ENCODE measurements around the gene C8G.

The C8G gene

DNA sequence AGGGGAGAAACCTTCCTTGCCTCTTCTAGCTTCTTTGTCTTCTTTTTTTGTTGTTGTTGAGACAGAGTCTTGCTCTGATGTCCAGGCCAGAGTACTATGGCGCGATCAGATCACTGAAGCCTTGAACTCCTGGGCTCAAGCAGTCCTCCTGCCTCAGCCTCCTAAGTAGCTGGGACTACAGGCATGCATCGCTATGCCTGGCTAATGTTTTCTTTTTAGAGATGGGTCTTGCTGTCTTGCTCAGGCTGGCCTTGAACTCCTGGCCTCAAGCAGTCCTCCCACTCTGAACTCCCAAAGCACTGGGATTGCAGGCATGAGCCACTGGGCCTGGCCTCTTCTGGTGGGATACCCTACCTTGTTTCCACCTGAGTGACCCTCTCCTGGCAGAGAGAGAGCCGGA, 43.8 kb downstream of the C8G start:
- DNase-seq, result no peak

DNA sequence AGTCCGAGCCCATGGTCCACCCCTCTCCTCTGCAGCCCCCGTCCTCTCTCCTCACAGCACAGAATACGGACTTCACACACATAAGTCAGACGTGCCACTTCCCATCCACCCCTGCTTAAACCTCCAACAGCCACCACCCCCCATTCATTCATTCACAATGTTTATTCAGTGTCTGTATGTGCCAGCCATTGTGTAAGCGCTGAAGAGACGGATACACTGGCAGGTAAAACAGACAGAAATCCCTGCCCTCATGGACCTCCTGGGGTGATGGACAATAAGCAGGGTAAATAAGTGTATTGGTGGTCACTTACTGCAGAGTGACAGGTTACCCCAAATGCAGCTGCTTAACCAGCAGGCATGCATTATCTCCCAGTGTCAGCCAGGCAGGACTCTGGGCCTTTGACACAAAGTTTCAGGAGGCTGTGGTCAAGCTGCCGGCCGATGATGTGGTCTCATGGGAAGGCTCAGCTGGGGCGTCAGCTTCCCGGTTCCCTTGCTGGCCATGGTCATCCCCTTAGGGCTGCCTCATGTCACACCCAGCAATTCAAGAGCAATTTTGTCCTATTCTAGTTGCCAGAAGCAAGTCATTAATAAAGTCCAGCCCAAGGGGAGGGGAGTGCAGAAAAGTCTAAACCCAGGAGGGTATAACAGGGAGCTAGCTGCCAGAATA, 45.3 kb downstream of the C8G start:
- DNase-seq, result peak; percentile 93

DNA sequence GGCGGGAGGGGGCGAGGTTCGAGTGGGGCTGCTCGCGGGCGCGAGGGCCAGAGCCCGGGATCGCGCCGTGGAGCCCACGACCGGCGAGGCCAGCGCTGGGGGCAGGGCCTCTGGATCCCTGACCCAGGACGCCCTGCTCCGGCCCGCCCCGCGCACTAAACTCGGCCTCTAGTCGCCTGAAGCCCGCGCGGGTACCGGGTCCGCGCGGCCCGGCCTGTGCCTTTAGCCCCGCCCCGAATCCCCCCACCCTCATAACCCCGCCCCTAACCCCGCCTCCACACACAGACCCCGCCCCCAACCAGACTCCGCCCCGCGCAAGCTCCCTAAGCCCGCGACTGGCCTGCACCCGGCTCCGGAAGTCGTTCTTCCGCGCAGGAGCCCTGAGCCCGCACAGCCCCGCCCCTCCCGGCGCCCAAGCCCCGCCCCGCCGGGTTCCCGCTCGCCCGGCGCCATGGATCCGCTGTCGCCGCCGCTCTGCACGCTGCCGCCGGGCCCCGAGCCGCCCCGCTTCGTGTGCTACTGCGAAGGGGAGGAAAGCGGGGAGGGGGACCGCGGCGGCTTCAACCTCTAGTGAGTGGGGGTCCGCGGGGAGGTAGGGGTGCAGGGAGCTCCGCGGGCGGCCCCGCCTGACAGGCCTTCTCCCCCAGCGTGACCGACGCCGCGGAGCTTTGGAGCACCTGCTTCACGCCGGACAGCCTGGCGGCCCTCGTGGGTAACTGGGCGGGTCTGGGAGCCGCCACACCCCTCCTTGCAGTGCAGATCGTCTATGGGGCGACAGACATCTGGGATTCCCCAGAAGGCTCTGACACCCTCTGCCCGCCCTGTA, 47.2 kb downstream of the C8G start, which contains the start of gene PAXX:
Gene PAXX, plus strand, starts transcription at position 430 of the 826 bp plus-strand sequence. Its CDS starts 22 bp downstream, at position 452.
- peak; percentile 94 for DNase-seq

DNA sequence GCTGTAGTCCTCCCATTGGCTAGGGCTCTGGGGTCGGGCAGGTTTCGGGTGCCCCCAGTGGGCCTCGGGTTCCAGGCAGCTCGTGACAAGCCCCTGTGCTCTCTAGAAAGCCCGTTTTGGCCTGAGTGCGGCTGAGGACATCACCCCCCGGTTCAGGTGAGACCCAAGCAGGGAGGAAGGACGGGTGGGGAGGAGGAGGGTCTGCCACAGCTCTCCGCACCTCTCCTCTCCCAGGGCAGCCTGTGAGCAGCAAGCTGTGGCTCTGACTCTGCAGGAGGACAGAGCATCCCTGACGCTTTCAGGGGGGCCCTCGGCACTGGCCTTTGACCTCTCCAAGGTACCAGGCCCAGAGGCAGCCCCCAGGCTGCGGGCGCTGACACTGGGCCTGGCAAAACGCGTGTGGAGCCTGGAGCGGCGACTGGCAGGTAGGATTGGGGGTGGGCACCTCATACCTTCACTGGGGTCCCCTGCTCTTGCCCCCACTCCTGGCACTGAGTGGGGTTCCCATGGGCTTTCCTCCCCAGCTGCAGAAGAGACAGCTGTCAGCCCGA, 47.9 kb downstream of the C8G start:
- no peak for DNase-seq

DNA sequence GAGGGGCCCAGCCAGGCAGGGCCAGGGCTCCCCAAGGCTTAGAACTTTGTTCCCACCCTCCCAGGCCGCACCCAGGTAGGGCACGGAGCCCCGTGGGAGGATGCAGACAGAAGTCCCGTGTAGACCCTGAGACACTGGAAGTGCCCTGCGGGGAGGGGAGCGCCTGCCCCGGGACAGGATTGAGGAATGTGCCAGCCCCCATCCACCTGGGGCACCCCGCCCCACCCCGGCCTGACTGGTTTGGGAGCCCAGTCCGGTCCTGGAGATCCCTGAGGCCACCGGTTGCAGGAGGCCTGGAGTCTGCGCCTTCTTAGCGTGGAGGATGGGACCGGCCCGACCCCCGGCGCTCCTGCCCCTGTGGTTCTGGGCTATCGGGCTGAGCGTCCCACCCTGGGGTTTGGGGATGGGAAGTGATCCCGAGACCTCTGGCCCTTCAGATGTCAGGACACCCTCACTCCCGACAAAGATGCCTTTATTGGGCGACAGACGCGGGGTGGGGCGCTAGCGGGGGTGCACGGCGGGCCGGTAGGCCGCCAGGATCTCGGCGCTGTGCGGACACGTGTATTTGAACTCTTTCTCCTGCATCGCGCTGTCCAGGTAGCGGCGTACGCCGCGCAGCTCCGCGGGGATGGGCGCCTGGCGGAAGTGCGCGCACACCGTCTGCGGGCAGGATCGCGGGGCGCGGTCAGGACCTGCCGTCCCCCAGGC, 49.3 kb downstream of the C8G start:
- DNase-seq, result no peak

DNA sequence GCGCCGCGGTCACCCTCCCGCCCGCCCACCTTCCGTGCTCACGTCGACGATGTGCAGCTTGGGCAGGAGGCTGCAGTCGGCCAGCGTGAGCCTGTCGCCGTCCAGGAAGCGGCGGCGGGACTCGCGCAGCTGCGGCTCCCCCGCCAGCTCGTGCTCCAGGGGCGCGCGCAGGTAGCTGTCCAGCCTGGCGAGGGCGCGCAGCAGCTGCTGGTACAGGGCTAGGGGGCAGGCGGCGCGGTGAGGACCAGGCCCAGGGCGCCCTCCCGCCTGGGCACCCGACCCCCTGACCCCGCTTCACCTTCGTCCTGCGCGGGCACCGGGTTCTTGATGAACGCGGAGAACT, 49.8 kb downstream of the C8G start:
- no peak for DNase-seq

DNA sequence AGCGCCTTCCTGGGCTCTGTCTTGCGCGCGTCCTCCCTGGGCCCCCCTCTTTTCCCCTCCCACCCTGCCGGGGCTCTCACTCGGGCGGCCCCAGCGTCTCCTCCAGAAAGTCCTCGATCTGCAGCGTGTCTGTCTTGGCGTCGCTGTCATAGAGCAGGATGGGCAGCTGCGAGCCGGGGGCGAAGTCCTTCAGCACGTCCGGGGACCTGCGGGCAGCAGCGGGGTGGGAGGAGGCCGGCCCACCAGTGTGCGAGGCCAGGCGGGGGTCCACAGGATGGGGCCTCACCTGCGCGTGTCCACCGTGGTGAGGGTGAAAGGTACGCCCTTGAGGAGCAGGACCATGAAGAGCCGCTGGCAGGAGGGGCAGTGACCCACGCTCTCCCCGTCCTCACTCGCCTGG, 50.3 kb downstream of the C8G start:
- DNase-seq, result no peak

DNA sequence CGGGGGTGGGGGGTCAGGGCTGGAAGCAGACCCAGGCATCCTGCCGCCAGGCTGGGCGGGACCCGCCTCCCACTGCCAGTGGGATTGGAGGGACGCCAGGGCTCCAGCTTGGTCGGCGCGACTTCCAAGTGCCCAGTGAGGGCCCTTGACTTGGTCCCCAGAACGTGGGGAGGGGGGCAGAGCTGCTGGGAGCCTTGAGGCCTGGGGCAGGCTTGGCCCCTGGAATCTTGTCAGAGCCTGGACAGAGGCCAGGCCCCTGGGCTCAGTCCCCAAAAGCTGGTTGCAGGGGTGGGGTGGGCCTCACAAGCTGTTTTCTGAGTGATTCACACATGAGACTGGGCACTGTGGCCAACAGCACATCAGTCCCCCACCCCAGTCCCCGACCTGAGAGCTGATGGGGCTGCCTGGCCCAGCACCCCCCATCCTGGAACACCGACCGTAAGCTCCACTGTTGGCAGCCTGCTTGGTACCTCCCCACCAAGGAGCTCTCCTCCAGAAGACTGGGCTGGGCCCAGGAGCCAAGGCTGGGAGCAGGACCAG, 50.8 kb downstream of the C8G start:
- peak; percentile 55 for DNase-seq

Data from NCI-H69 (cell line).